B cell (primary cell): ENCODE results near the gene ABCD2.

Experiments used
- CTCF ChIP-seq: fragments of 200-600 bp; IDR thresholded peaks from one replicate; pipeline ENCODE4 v1.8.0; 2022; ENCODE audit warnings: antibody characterized with exemption, mild to moderate bottlenecking
- EZH2 ChIP-seq: IDR thresholded peaks from 2 replicates; pipeline ENCODE4 v1.6.1; 2012; ENCODE audit warnings: borderline replicate concordance, low read depth, mild to moderate bottlenecking, moderate library complexity, low read length; ENCODE audit not compliant: insufficient read depth, poor library complexity, severe bottlenecking

- TF ChIP-seq CTCF (no peak), EZH2 (no peak)
Measured at GRCh38 chr12:39647383-39647782, 27.8 kb upstream of the ABCD2 start.
